K562 (cell line): ENCODE data around the gene PAF1. TPM values are rescaled to one million over a fixed set of nuclear protein-coding genes. Genes with fewer than 3 reads are reported as not detected.

Experiments used
- BHLHE40 ChIP-seq: IDR thresholded peaks from 2 replicates; pipeline ENCODE4 v1.6.1; 2011; ENCODE audit warnings: low read length, improper control_type of control experiment
- HEY1 ChIP-seq: fragments of 250-450 bp; sonication (Bioruptor Pico); IDR thresholded peaks from 2 replicates; pipeline ENCODE4 v1.5.0; 2020; ENCODE audit warnings: mild to moderate bottlenecking, moderate library complexity, borderline replicate concordance
- HNRNPUL1 ChIP-seq: fragments of 200-400 bp; formaldehyde crosslinking; IDR thresholded peaks from 2 replicates; pipeline ENCODE4 v1.6.1; 2017; ENCODE audit warnings: low read length
- ILK ChIP-seq: fragments of 450-650 bp; IDR thresholded peaks from 2 replicates; pipeline ENCODE4 v1.6.1; 2016; ENCODE audit warnings: missing genetic modification characterization, low read depth, mild to moderate bottlenecking, missing compliant biosample characterization, moderate library complexity, borderline replicate concordance
- MEF2A ChIP-seq: IDR thresholded peaks from 2 replicates; pipeline ENCODE4 v1.6.1; 2011; ENCODE audit warnings: low read depth, mild to moderate bottlenecking, low read length, moderate library complexity; ENCODE audit not compliant: control insufficient read depth
- MNT ChIP-seq, 2 experiments: fragments of 450-650 bp; conservative IDR thresholded peaks; 2 replicates each; pipeline ENCODE4 v1.6.1; 2017; ENCODE audit warnings: mild to moderate bottlenecking in 2 of 2, moderate library complexity in 2 of 2
- NCOA4 ChIP-seq: fragments of 450-650 bp; IDR thresholded peaks from 2 replicates; pipeline ENCODE4 v1.6.1; 2018; ENCODE audit warnings: mild to moderate bottlenecking; ENCODE audit not compliant: partially characterized antibody
- NFRKB ChIP-seq: fragments of 450-650 bp; IDR thresholded peaks from 2 replicates; pipeline ENCODE4 v1.6.1; 2016; ENCODE audit warnings: low read depth
- NR2C2 ChIP-seq, 2 experiments: fragments of 200-800 bp in 1 of 2; sonication (Bioruptor generic) in 1 of 2; sonication (generic) in 1 of 2; formaldehyde crosslinking in 1 of 2; IDR thresholded peaks; 2 replicates each; pipeline versions ENCODE4 v1.6.1 to v1.8.0; 2016 to 2022; ENCODE audit warnings: mild to moderate bottlenecking in 1 of 2, missing compliant biosample characterization in 1 of 2, missing genetic modification characterization in 1 of 2, missing genetic modification reagents in 1 of 2
- RCOR1 ChIP-seq, 2 experiments: IDR thresholded peaks; 2 replicates each; pipeline ENCODE4 v1.6.1; 2012; ENCODE audit warnings: low read depth in 2 of 2, low read length in 2 of 2, borderline replicate concordance in 1 of 2, improper control_type of control experiment in 1 of 2
- ZNF175 ChIP-seq: fragments of 200-800 bp; sonication (Bioruptor generic); IDR thresholded peaks from 2 replicates; pipeline ENCODE4 v1.6.1; 2016; ENCODE audit warnings: low read depth, mild to moderate bottlenecking, missing genetic modification characterization, missing compliant biosample characterization
- ZNF282 ChIP-seq: sonication (generic); formaldehyde crosslinking; IDR thresholded peaks from 2 replicates; pipeline ENCODE4 v1.8.1; 2023; ENCODE audit warnings: missing genetic modification reagents
- ZNF592 ChIP-seq: fragments of 450-650 bp; IDR thresholded peaks from 2 replicates; pipeline ENCODE4 v1.6.1; 2017; ENCODE audit warnings: antibody characterized with exemption, mild to moderate bottlenecking
- ZNF780A ChIP-seq: fragments of 250-450 bp; sonication (Bioruptor Pico); IDR thresholded peaks from 2 replicates; pipeline ENCODE4 v1.5.0; 2021; ENCODE audit warnings: mild to moderate bottlenecking
- polyA plus RNA-seq, 8 experiments: library from polyadenylated mRNA; depleted of rRNA in 4 of 8; stranded (reverse) in 5 of 8; unstranded in 3 of 8; fragments of >200 nt; fragmentation: Nextera tagmentation in 2 of 8; fragmentation: Illumina TruSeq in 1 of 8; extraction: Ambion mirVana in 2 of 8; extraction: Trizol in 1 of 8; gene quantifications; 2 replicates each; pipeline versions ENCODE4 v1.2.1 to v1.2.3, GENCODE V29; 2011 to 2014; ENCODE audit warnings: inconsistent platforms in 1 of 8, missing spikeins in 1 of 8
- total RNA-seq, 7 experiments: library from RNA; depleted of rRNA in 6 of 7; stranded (reverse); fragments of >200 nt in 6 of 7; fragmentation: Illumina TruSeq in 2 of 7; extraction: Trizol in 2 of 7; gene quantifications; 2 replicates each; pipeline versions ENCODE4 v1.2.1 to v1.2.3, GENCODE V29; 2011 to 2021; ENCODE audit warnings: low replicate concordance in 1 of 7
- TF ChIP-seq, protein P1 (sequence below): sonication (generic); IDR thresholded peaks from 2 replicates; pipeline ENCODE4 v1.6.1; 2016
- TF ChIP-seq, protein P2 (sequence below): fragments of 250-450 bp; sonication (Bioruptor Pico); IDR thresholded peaks from 2 replicates; pipeline ENCODE4 v1.8.0; 2022; ENCODE audit warnings: moderate library complexity, mild to moderate bottlenecking, inconsistent platforms
- TF ChIP-seq, protein P3 (sequence below), 3 experiments: IDR thresholded peaks in 2 of 3; conservative IDR thresholded peaks in 1 of 3; 2 replicates each; pipeline ENCODE4 v1.5.1; 2011 to 2012; ENCODE audit warnings: low read length in 3 of 3, mild to moderate bottlenecking in 3 of 3, control low read depth in 2 of 3, improper control_type of control experiment in 1 of 3, inconsistent platforms in 1 of 3, low read depth in 1 of 3, mixed read lengths in 1 of 3, moderate library complexity in 1 of 3; ENCODE audit not compliant: insufficient read depth in 2 of 3

Gene PAF1
- total and polyA plus RNA-seq, 9 of the 15 experiments (the other 6 are each of a cell fraction or from before 2014, with no cell fraction given): 1.5 to 45.0 (median 33.8) TPM

DNA sequence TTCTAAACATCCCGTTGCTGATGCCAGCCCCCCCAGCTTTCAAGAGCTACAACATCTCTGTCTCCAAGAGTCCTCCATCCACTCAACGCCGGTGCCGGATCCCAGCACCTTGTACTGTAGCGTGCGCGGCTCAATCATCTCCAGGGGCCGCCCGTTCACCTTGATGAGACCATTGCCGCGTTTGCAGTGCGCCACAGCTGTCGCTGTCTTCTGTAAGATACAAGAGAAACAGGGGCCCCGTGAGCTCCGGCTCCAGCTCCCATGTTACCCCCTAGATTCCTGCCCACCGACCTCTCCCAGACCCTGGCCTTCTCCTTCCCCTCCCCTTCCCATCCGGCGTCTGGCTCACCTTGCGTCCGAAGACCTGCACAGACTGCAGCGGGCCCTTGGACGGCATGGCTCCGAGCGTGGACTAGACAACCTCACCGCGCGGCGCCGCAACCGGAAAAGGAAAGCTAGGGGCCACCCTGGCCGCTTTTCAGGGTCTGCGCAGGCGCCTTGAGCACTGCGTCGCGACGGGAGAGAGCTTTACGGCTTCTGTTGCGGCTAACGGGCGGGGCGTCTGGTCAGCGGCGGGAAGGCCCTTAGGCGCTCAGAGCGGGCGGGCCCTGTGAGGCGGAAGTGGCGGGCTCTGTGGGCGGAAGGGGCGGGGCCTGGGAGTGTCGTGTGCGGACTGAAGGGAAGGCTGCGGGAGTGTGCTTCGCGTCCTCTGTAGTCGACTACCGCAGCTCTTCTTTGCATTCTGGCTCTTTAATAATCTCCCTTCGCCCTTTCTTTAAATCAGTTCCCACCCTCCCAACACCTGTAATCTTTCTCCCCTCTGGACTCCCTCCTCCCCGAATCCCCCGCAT lies 44.8 kb upstream of the PAF1 start, which contains the start of gene RPS16 (continued):
- TF ChIP-seq ZNF592: no peak
- TF ChIP-seq, protein P1, sequence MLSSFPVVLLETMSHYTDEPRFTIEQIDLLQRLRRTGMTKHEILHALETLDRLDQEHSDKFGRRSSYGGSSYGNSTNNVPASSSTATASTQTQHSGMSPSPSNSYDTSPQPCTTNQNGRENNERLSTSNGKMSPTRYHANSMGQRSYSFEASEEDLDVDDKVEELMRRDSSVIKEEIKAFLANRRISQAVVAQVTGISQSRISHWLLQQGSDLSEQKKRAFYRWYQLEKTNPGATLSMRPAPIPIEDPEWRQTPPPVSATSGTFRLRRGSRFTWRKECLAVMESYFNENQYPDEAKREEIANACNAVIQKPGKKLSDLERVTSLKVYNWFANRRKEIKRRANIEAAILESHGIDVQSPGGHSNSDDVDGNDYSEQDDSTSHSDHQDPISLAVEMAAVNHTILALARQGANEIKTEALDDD: no peak
- TF ChIP-seq, protein P2, sequence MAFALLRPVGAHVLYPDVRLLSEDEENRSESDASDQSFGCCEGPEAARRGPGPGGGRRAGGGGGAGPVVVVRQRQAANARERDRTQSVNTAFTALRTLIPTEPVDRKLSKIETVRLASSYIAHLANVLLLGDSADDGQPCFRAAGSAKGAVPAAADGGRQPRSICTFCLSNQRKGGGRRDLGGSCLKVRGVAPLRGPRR (CRISPR knock-in tag): no peak
- TF ChIP-seq ZNF175 (CRISPR knock-in tag): peak; percentile 59; the same call in 1 of the 2 replicates
- no peak for TF ChIP-seq HNRNPUL1
- no peak for TF ChIP-seq ZNF780A (CRISPR knock-in tag)
- TF ChIP-seq NFRKB: no peak
- TF ChIP-seq MNT (conservative IDR thresholded peaks at IDR 0.05): peak; percentile 86 to 91
- no peak for TF ChIP-seq ZNF282 (CRISPR knock-in tag)
- TF ChIP-seq BHLHE40: peak; percentile 66
- peak; percentile 76; the same call in 1 of the 2 replicates for TF ChIP-seq NR2C2 (CRISPR knock-in tag; IDR thresholded peaks at IDR 0.05)
- TF ChIP-seq NR2C2 (tag; IDR thresholded peaks at IDR 0.05): peak; percentile 60; the same call in 1 of the 2 replicates
- no peak for TF ChIP-seq RCOR1 (IDR thresholded peaks at IDR 0.05; ENCODE audit: borderline replicate concordance in 1 of 2, low read depth in 2 of 2, low read length in 2 of 2)
- TF ChIP-seq, protein P3, sequence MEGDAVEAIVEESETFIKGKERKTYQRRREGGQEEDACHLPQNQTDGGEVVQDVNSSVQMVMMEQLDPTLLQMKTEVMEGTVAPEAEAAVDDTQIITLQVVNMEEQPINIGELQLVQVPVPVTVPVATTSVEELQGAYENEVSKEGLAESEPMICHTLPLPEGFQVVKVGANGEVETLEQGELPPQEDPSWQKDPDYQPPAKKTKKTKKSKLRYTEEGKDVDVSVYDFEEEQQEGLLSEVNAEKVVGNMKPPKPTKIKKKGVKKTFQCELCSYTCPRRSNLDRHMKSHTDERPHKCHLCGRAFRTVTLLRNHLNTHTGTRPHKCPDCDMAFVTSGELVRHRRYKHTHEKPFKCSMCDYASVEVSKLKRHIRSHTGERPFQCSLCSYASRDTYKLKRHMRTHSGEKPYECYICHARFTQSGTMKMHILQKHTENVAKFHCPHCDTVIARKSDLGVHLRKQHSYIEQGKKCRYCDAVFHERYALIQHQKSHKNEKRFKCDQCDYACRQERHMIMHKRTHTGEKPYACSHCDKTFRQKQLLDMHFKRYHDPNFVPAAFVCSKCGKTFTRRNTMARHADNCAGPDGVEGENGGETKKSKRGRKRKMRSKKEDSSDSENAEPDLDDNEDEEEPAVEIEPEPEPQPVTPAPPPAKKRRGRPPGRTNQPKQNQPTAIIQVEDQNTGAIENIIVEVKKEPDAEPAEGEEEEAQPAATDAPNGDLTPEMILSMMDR (IDR thresholded peaks at IDR 0.05 in 2 of 3, conservative IDR thresholded peaks at IDR 0.05 in 1 of 3; ENCODE audit: insufficient read depth in 2 of 3, low read depth in 1 of 3, low read length in 3 of 3): no peak
- TF ChIP-seq NCOA4: no peak
- TF ChIP-seq ILK: no peak
- TF ChIP-seq HEY1 (CRISPR knock-in tag): no peak
- no peak for TF ChIP-seq MEF2A
